ENCODE data around the gene HUS1. TPM values are rescaled to one million over a fixed set of nuclear protein-coding genes. Genes with fewer than 3 reads are reported as not detected.
"Not testable (repeated sequence)": the region's sequence is repeated elsewhere in the genome, so short reads cannot be mapped to it uniquely, and the experiment has no call there.

The HUS1 gene
- 19.4 TPM for polyA plus RNA-seq (2013, experiment 1 of 2; ENCODE audit: insufficient read length)
- 17.7 TPM for polyA plus RNA-seq (2013, experiment 2 of 2; ENCODE audit: insufficient read length)

GRCh38 chr7:47979145-47979831 is at the start of gene HUS1:
HUS1 (minus strand) TSS chr7:47979615; CDS start chr7:47979519, 96 bp downstream.
- peak; percentile 90 for DNase-seq

DNA sequence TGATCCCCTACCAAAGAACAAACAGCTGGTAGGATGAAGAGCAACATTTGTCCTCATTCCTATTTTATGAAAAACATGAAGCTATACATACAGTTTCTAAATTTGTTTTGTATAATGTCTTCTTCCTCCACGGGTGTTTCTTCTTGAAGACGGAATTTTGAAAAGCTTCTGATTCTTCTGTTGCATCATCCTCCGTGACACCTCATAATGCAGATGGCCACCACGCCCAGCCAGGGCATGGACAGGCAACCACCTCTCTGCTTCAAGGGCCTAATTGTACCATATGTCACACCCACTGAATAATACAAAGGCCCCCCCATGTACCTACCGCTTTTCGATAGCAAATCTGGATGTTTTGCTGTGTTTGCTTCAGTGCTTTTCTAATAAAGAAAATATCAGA is 49.5 kb upstream of the HUS1 start, which contains the start of gene SUN3:
Gene SUN3 (minus strand): TSS at position 170 of the 400 bp plus-strand sequence. CDS start 169 bp downstream, at position 1.
- no peak for DNase-seq

- DNase-seq: no peak
Observed at GRCh38 chr7:48025624-48026023, 46.2 kb upstream of the HUS1 start.

DNA sequence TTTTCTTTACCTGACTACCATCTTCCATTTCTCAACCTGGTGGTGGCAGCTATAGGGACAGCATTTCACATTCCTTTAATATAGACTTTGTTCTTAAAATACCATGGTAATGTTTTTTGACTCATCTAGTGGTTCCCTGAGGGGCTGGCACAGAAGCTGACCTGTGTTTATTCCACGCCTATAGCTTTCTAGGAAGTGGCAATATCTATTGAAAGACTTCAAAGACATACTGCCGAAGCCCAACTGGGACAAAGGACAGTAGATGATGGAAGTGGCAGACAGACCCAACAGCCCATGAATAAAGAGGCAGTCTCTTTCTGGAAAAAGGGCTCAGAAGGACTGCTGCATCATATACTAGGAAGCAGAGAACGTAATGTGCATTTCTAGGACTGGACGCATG is 38.3 kb upstream of the HUS1 start:
- DNase-seq: no peak

DNA sequence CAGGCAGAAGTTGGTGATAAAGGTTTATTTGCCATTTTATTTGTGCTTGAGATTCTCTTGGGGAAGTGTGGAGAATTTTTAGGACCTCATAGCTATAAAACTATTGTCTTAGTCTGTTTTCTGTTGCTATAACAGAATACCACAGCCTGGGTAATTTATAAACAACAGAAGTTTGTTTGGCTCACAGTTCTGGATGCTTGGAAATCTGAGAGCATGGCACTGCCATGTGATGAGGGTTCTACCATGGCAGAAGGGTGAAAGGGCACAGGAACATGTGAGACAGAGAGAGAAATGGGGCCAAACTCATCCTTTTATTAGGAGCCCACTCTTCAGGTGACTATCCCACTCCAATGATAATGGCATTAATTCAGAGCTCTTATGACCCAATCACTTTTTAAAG is 37.2 kb upstream of the HUS1 start:
- DNase-seq: no peak

DNA sequence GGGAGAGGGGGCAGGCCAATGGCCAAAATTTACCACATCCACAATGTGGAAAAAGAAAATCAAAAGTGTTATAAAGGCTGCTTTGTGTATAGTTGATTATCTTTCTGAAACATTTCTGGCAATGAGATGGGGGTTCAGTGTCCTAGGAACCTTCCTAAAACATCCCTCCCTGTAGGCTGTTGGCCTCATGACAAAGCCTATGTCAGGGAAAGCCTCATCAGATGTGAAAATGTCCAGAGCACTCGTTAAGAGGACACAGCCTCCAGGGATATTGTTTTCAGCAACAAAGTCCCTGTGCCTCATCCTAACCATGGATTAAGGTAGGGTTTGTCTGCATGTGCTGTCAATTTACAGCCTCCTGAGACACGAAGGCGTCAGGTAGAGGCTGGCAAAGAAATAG is 32.5 kb upstream of the HUS1 start:
- DNase-seq: no peak

GRCh38 chr7:48011323-48011722 is 31.9 kb upstream of the HUS1 start:
- no peak for DNase-seq

- no peak for DNase-seq
Observed at GRCh38 chr7:48009954-48010353, 30.5 kb upstream of the HUS1 start.

GRCh38 chr7:48009257-48009656 is 29.8 kb upstream of the HUS1 start:
- DNase-seq: no peak

DNA sequence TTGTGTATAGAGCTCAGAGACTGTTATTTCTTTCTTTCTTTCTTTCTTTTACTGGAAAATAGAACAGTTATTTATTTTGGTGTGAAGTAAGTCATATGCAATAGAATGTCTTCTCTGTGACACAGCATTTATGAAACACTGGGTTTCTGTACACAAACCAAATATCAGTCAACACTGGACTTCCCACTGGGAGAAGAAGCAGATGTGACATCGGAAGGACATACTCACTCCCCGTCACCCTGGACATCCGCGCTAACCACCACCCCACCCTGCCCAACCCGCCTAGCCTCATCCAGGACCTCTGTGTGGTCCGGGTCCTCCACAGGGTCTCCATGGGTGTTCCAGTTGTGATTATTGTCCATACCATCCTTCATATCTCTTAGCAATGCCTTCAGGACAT is 27.5 kb upstream of the HUS1 start:
- no peak for DNase-seq

- DNase-seq: no peak
Observed at GRCh38 chr7:48004638-48005037, 25.2 kb upstream of the HUS1 start.

DNA sequence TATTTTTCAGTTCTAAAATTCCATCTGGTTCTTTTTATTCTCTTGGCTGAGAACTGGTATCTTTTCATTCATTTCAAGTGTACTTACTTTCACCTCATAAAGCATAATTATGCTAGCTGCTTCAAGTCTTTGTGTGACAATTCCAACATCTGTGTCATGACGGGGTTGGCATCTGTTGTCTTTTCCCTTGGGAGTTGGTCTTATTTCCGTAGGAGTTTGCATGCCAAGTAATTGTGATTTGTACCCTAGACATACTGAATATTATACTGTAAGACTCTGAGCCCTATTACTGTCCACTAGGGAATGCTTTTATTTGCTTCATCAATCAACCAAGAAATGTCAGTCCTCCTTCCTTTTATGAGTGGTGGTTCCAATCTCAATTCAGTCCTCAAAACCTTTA is 24.6 kb upstream of the HUS1 start:
- no peak for DNase-seq

DNA sequence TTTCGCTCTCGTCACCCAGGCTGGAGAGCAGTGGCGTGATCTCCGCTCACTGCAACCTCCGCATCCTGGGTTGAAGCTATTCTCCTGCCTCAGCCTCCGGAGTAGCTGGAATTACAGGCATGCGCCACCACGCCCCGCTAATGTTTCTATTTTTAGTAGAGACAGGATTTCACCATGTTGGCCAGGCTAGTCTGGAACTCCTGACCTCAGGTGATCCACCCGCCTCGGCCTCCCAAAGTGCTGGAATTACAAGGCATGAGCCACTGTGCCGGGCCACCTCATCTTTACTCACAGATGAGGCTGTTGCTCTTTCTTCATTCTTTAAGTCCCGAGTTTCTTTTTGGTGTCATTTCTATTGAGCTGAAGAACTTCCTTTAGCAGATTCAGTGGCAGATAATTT is 20.7 kb upstream of the HUS1 start:
- DNase-seq: not testable (repeated sequence)

DNA sequence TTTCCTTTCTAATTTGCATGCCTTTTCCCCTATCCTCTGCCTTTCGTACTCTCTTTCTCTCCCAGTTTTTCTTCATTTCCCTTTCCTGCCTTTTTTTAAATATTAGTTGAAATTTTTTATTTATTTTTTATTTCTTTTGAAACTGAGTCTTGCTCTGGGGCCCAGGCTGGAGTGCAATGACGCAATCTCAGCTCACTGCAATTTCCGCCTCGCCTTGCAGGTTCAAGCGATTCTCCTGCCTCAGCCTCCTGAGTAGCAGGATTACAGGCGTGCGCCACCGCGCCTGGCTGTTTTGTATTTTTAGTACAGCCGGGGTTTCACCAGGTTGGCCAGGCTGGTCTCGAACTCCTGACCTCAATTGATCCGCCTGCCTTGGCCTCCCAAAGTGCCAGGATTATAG is 20.0 kb upstream of the HUS1 start:
- no peak for DNase-seq

- no peak for DNase-seq
Observed at GRCh38 chr7:47992446-47992845, 13.0 kb upstream of the HUS1 start.

GRCh38 chr7:47991741-47992311 is 12.4 kb upstream of the HUS1 start:
- peak; percentile 80 for DNase-seq

- no peak for DNase-seq
Observed at GRCh38 chr7:47991270-47991669, 11.9 kb upstream of the HUS1 start.

GRCh38 chr7:47990592-47990991 is 11.2 kb upstream of the HUS1 start:
- DNase-seq: no peak

GRCh38 chr7:47989607-47990400 is 10.4 kb upstream of the HUS1 start:
- DNase-seq: not testable (repeated sequence)

- DNase-seq: no peak
Observed at GRCh38 chr7:47988496-47989386, 9.3 kb upstream of the HUS1 start.

DNA sequence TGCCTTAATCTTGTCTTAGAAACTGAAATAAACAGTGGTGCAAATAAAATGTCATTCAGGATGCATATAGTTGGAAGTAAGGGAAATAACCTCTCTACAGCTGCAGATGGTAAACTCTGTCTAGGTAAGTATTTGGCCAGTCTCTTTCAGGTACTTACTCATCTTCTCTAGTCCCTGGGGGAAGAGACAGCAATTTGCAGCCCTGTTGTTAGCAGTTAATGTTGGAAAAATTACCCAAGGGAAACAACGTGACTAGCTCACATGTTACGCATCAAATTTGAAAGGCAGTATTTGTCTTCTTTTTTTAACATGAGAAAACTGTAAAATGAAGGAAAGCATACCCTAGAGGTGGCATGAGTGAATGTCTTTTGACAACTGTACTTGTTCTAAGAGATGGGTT is 3.2 kb upstream of the HUS1 start:
- no peak for DNase-seq

DNA sequence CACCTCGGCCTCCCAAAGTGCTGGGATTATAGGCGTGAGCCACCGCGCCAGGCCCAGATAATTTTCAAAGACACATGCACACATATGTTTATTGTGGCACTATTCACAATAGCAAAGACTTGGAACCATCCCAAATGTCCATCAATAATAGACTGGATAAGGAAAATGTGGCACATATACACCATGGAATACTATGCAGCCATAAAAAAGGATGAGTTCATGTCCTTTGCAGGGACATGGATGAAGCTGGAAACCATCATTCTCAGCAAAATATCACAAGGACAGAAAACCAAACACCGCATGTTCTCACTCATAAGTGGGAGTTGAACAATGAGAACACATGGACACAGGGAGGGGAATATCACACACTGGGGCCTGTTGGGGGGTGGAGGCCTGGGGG is 1.2 kb upstream of the HUS1 start:
- not testable (repeated sequence) for DNase-seq

DNA sequence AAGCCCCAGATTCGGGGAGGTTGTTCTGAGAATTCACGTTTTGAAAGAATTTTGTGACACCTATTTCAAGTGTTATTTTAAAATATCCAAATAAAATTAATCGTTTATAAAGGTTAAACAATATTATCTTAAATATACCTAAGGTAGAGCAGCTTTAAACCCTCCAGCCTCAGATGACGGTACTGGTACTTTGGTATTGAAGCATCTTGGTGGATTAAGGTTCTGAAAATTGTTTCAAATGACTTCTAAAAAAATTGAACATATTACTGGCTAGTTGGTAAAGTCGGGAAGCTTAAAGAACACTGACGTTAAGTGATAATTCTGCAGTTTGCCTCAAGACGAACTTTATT is 392 bp upstream of the HUS1 start:
- DNase-seq: no peak
